NCI-H128 (cell line): ENCODE measurements around the gene ARL13A.
"Not testable (repeated sequence)": the region's sequence is repeated elsewhere in the genome, so short reads cannot be mapped to it uniquely, and the experiment has no call there.

Source experiments
- DNase-seq: peaks from one replicate; lab custom pipeline; 2025; ENCODE audit not compliant: unreplicated experiment; lab: John Stamatoyannopoulos, UW

The ARL13A gene

GRCh38 chrX:100969408-100969807 is at the start of gene ARL13A:
TSS of gene ARL13A (plus strand) at chrX:100969708. CDS start at chrX:100973690, 3,982 bp downstream.
- DNase-seq: no peak

GRCh38 chrX:100924375-100924774 is 45.1 kb upstream of the ARL13A start:
- DNase-seq: no peak

- no peak for DNase-seq
Measured at GRCh38 chrX:100926453-100926852, 43.1 kb upstream of the ARL13A start.

- DNase-seq: peak; percentile 4
Measured at GRCh38 chrX:100928660-100929613, 40.6 kb upstream of the ARL13A start, which contains the start of gene XKRX. TSS of gene XKRX (minus strand) at chrX:100928917. CDS start at chrX:100928304, 613 bp downstream.

GRCh38 chrX:100931218-100931924 is 38.1 kb upstream of the ARL13A start:
- no peak for DNase-seq

GRCh38 chrX:100931925-100932285 is 37.6 kb upstream of the ARL13A start:
- no peak for DNase-seq

GRCh38 chrX:100935767-100936166 is 33.7 kb upstream of the ARL13A start:
- DNase-seq: no peak

- no peak for DNase-seq
Measured at GRCh38 chrX:100939333-100939732, 30.2 kb upstream of the ARL13A start.

GRCh38 chrX:100944601-100945000 is 24.9 kb upstream of the ARL13A start:
- no peak for DNase-seq

- DNase-seq: no peak
Measured at GRCh38 chrX:100946299-100946927, 23.1 kb upstream of the ARL13A start.

- no peak for DNase-seq
Measured at GRCh38 chrX:100948557-100948956, 21.0 kb upstream of the ARL13A start.

- DNase-seq: no peak
Measured at GRCh38 chrX:100962811-100963210, 6.7 kb upstream of the ARL13A start.

- no peak for DNase-seq
Measured at GRCh38 chrX:100964362-100964761, 5.1 kb upstream of the ARL13A start.

GRCh38 chrX:100969936-100970335 is 428 bp downstream of the ARL13A start:
- no peak for DNase-seq

GRCh38 chrX:100973411-100973810 is 3.9 kb downstream of the ARL13A start:
- DNase-seq: no peak

- no peak for DNase-seq
Measured at GRCh38 chrX:100975212-100975611, 5.7 kb downstream of the ARL13A start.

GRCh38 chrX:100976211-100976610 is 6.7 kb downstream of the ARL13A start:
- DNase-seq: no peak

- no peak for DNase-seq
Measured at GRCh38 chrX:100979881-100980607, 10.5 kb downstream of the ARL13A start.

GRCh38 chrX:100980608-100981497 is 11.3 kb downstream of the ARL13A start:
- no peak for DNase-seq

- DNase-seq: not testable (repeated sequence)
Measured at GRCh38 chrX:100981498-100981845, 12.0 kb downstream of the ARL13A start.
